Measurements from ENCODE around the gene KIF5A. TPM values are rescaled to one million over a fixed set of nuclear protein-coding genes. Genes with fewer than 3 reads are reported as not detected.

KIF5A gene
- total and polyA plus RNA-seq, 2 of the 13 experiments (the other 11 are each of a cell fraction or from before 2014, with no cell fraction given): 1.6 to 11.9 TPM

GRCh38 chr12:57563358-57563757, 13.5 kb downstream of the KIF5A start (continued):
- no peak for TF ChIP-seq TFE3 (CRISPR knock-in tag; IDR thresholded peaks at IDR 0.05)

GRCh38 chr12:57564178-57564740, 14.4 kb downstream of the KIF5A start:
- Histone ChIP-seq H3K36me3 (replicated peaks in 1 of 2; ENCODE audit: control insufficient read depth in 1 of 2, insufficient read depth in 2 of 2, low read length in 2 of 2) (no peaks in the 10 kb centered on the region), H3K9ac (ENCODE audit: insufficient read depth, low read depth, low read length) (no peak overlapping the region), H4K20me1 (ENCODE audit: insufficient read depth, low read length) (no peaks in the 10 kb centered on the region), H3K4me2 (ENCODE audit: low read depth, low read length) (no peak overlapping the region), H3K27ac (ENCODE audit: extremely low read length, insufficient read depth, low read length) (no peak overlapping the region), H3K27me3 (ENCODE audit: control insufficient read depth in 1 of 2, insufficient read depth in 2 of 2, low read length in 2 of 2) (no peaks in the 10 kb centered on the region), H3K79me2 (ENCODE audit: insufficient read depth, low read length) (no peaks in the 10 kb centered on the region), H2AFZ (ENCODE audit: low read length) (no peak overlapping the region), H3K4me3 (replicated peaks in 1 of 3; ENCODE audit: insufficient read depth in 1 of 3, low read depth in 2 of 3, low read length in 3 of 3) (no peak overlapping the region), H3K9me3 (ENCODE audit: low read length) (no peaks in the 10 kb centered on the region), H3K4me1 (ENCODE audit: insufficient read depth, low read length) (no peaks in the 10 kb centered on the region)
- in situ Hi-C loops (cut with HindIII; ENCODE audit: extremely low pct_ligation_motif_present, low pct_unique_long_range_greater_than_20kb): no loop called here
- WGBS (ENCODE audit: low lambda C conversion rate): 51% methylated on average over 7 of the region's 7 CpGs
- TF ChIP-seq KMT2A (CRISPR knock-in tag; IDR thresholded peaks at IDR 0.05) (no peak), ZNF691 (CRISPR knock-in tag; IDR thresholded peaks at IDR 0.05; ENCODE audit: borderline replicate concordance, low read depth) (no peak), SMAD9 (CRISPR knock-in tag; IDR thresholded peaks at IDR 0.05) (no peak), HNRNPUL1 (IDR thresholded peaks at IDR 0.05; ENCODE audit: low read depth, low read length) (no peak), ZFX (CRISPR knock-in tag; IDR thresholded peaks at IDR 0.05; ENCODE audit: low read depth) (no peak), E2F5 (CRISPR knock-in tag; conservative IDR thresholded peaks at IDR 0.05) (no peak), ZNF337 (CRISPR knock-in tag; IDR thresholded peaks at IDR 0.05; ENCODE audit: borderline replicate concordance, low read depth) (no peak), IRF1 (CRISPR knock-in tag; IDR thresholded peaks at IDR 0.05; ENCODE audit: low read depth) (no peak), NFIC (IDR thresholded peaks at IDR 0.05; ENCODE audit: low read length) (no peak), PHF5A (CRISPR knock-in tag; IDR thresholded peaks at IDR 0.05; ENCODE audit: low read depth, unreplicated experiment) (no peak), ATF2 (CRISPR knock-in tag; IDR thresholded peaks at IDR 0.05) (no peak), NFRKB (IDR thresholded peaks at IDR 0.05) (no peak), ZNF607 (CRISPR knock-in tag; IDR thresholded peaks at IDR 0.05; ENCODE audit: borderline replicate concordance) (no peak), SALL1 (CRISPR knock-in tag; IDR thresholded peaks at IDR 0.05) (no peak), ZC3H4 (CRISPR knock-in tag; IDR thresholded peaks at IDR 0.05; ENCODE audit: borderline replicate concordance) (no peak), SMAD3 (CRISPR knock-in tag; IDR thresholded peaks at IDR 0.05) (no peak), ZFP41 (CRISPR knock-in tag; IDR thresholded peaks at IDR 0.05; ENCODE audit: borderline replicate concordance) (no peak), ZNF10 (CRISPR knock-in tag; IDR thresholded peaks at IDR 0.05; ENCODE audit: borderline replicate concordance, low read depth) (no peak)
- intact Hi-C loops (cut with micrococcal nuclease; ENCODE audit: unreplicated experiment): no loop called here
- ATAC-seq (no peak), DNase-seq (ENCODE audit: low spot score) (no peak), FAIRE-seq (no peak)
- POLR2A ChIA-PET: no interaction called here
- CTCF ChIA-PET (ENCODE audit: low intra/inter-chr PET ratio, low total read pairs): no interaction called here
- no TSS peak for BruUV-seq (replicated peaks)
